ENCODE results near the gene FBN1.

GRCh38 chr15:48426044-48426443, 219.5 kb downstream of the FBN1 start:
- TF ChIP-seq CTCF (IDR thresholded peaks at IDR 0.05): no peak
- no peak for TF ChIP-seq POLR2A (IDR thresholded peaks at IDR 0.05)

Measured in adrenal gland (tissue), 5 donors.